Measurements from ENCODE around the gene PAN3.
A peak's percentile ranks its signal among the peaks of the same experiment; 100 is the strongest.
"Not testable (repeated sequence)": the region's sequence is repeated elsewhere in the genome, so short reads cannot be mapped to it uniquely, and the experiment has no call there.

PAN3 gene

GRCh38 chr13:28138012-28138755 lies at the start of gene PAN3:
Gene PAN3 (plus strand): TSS chr13:28138545. CDS start chr13:28138658, 113 bp downstream.
- DNase-seq (ENCODE audit: low read depth, low spot score), result no peak
- Histone ChIP-seq H3K4me3 (ENCODE audit: low read length) (peak within 1 kb of the TSS; percentile 73), H3K4me1 (ENCODE audit: control insufficient read depth, insufficient read depth, low read length) (no peaks in the 10 kb centered on the region), H3K27ac (ENCODE audit: low read length) (no peak within 1 kb of the TSS), H3K9me3 (ENCODE audit: control insufficient read depth, insufficient read depth, low read length) (no peaks in the 10 kb centered on the region), H3K27me3 (ENCODE audit: control insufficient read depth, insufficient read depth, low read length) (no peaks in the 10 kb centered on the region), H3K36me3 (ENCODE audit: control insufficient read depth, insufficient read depth, low read length) (no peaks in the 10 kb centered on the region)
- WGBS (ENCODE audit: insufficient coverage, insufficient read length), result no CpG with 5 or more reads among the region's 84 CpGs

GRCh38 chr13:28089065-28089464 lies 49.3 kb upstream of the PAN3 start:
- Histone ChIP-seq H3K4me1 (ENCODE audit: control insufficient read depth, insufficient read depth, low read length) (no peaks in the 10 kb centered on the region), H3K4me3 (ENCODE audit: low read length) (no peak overlapping the region), H3K27ac (ENCODE audit: low read length) (no peak overlapping the region), H3K36me3 (ENCODE audit: control insufficient read depth, insufficient read depth, low read length) (no peaks in the 10 kb centered on the region), H3K9me3 (ENCODE audit: control insufficient read depth, insufficient read depth, low read length) (no peaks in the 10 kb centered on the region), H3K27me3 (ENCODE audit: control insufficient read depth, insufficient read depth, low read length) (no peaks in the 10 kb centered on the region)
- WGBS (ENCODE audit: insufficient coverage, insufficient read length), result no CpG with 5 or more reads among the region's 1 CpG
- DNase-seq (ENCODE audit: low read depth, low spot score), result no peak

DNA sequence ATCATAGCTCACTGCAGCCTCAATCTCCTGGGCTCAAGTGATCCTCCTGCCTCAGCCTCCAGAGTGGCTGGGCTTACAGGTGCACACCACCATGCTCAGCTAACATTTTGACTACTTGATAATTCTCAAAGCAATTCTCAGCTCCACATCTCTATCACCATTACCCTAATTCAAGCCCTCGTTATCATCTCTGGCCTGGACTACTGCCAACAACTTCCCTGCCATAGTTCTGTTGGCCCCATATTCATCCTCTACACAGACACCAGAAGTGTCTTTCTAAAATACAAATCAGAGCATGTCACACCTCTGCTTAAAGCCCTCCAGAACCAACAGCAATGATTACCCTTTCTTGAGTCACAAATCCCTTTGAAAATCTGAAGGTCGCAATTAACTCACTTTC lies 45.9 kb upstream of the PAN3 start:
- no CpG with 5 or more reads among the region's 2 CpGs for WGBS (ENCODE audit: insufficient coverage, insufficient read length)
- no peaks in the 10 kb centered on the region for H3K4me1 ChIP-seq (ENCODE audit: control insufficient read depth, insufficient read depth, low read length)
- no peak overlapping the region for H3K27ac ChIP-seq (ENCODE audit: low read length)
- H3K27me3 ChIP-seq (ENCODE audit: control insufficient read depth, insufficient read depth, low read length), result no peaks in the 10 kb centered on the region
- no peak overlapping the region for H3K4me3 ChIP-seq (ENCODE audit: low read length)
- H3K9me3 ChIP-seq (ENCODE audit: control insufficient read depth, insufficient read depth, low read length), result no peaks in the 10 kb centered on the region
- DNase-seq (ENCODE audit: low read depth, low spot score), result no peak
- no peaks in the 10 kb centered on the region for H3K36me3 ChIP-seq (ENCODE audit: control insufficient read depth, insufficient read depth, low read length)

GRCh38 chr13:28093881-28094280 lies 44.5 kb upstream of the PAN3 start:
- Histone ChIP-seq H3K4me3 (ENCODE audit: low read length) (no peak overlapping the region), H3K27me3 (ENCODE audit: control insufficient read depth, insufficient read depth, low read length) (peaks cover 2% of the 10 kb centered on the region; the same call in 1 of the 2 replicates), H3K36me3 (ENCODE audit: control insufficient read depth, insufficient read depth, low read length) (no peaks in the 10 kb centered on the region), H3K9me3 (ENCODE audit: control insufficient read depth, insufficient read depth, low read length) (no peaks in the 10 kb centered on the region), H3K27ac (ENCODE audit: low read length) (no peak overlapping the region), H3K4me1 (ENCODE audit: control insufficient read depth, insufficient read depth, low read length) (no peaks in the 10 kb centered on the region)
- WGBS (ENCODE audit: insufficient coverage, insufficient read length), result no CpG with 5 or more reads among the region's 5 CpGs
- DNase-seq (ENCODE audit: low read depth, low spot score), result no peak

DNA sequence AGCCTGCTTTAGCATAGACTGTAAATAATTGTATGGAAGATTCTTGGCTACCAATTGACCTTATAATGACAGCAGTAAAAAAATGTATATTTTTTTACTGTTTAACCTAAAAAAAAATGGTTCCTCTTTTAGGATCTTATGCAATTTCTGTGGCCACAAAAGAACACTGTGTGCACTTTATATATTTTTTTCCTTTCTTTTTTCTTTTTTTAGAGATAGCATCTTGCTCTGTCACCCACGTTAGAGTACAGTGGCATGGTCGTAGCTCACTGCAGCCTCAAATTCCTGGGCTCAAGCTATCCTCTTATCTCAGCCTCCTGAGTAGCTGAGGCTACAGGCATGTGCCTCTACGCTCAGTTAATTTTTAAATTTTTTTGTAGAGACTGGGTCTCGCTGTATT lies 44.0 kb upstream of the PAN3 start:
- no peaks in the 10 kb centered on the region for H3K36me3 ChIP-seq (ENCODE audit: control insufficient read depth, insufficient read depth, low read length)
- no peaks in the 10 kb centered on the region for H3K4me1 ChIP-seq (ENCODE audit: control insufficient read depth, insufficient read depth, low read length)
- no peak overlapping the region for H3K4me3 ChIP-seq (ENCODE audit: low read length)
- WGBS (ENCODE audit: insufficient coverage, insufficient read length), result no CpG with 5 or more reads among the region's 4 CpGs
- H3K27me3 ChIP-seq (ENCODE audit: control insufficient read depth, insufficient read depth, low read length), result peaks cover 3% of the 10 kb centered on the region
- no peak for DNase-seq (ENCODE audit: low read depth, low spot score)
- no peak overlapping the region for H3K27ac ChIP-seq (ENCODE audit: low read length)
- H3K9me3 ChIP-seq (ENCODE audit: control insufficient read depth, insufficient read depth, low read length), result no peaks in the 10 kb centered on the region

GRCh38 chr13:28097503-28097902 lies 40.8 kb upstream of the PAN3 start:
- no peak overlapping the region for H3K27ac ChIP-seq (ENCODE audit: low read length)
- WGBS (ENCODE audit: insufficient coverage, insufficient read length), result no CpG with 5 or more reads among the region's 3 CpGs
- no peaks in the 10 kb centered on the region for H3K36me3 ChIP-seq (ENCODE audit: control insufficient read depth, insufficient read depth, low read length)
- no peaks in the 10 kb centered on the region for H3K4me1 ChIP-seq (ENCODE audit: control insufficient read depth, insufficient read depth, low read length)
- no peak for DNase-seq (ENCODE audit: low read depth, low spot score)
- H3K27me3 ChIP-seq (ENCODE audit: control insufficient read depth, insufficient read depth, low read length), result peaks cover 10% of the 10 kb centered on the region
- H3K4me3 ChIP-seq (ENCODE audit: low read length), result no peak overlapping the region
- H3K9me3 ChIP-seq (ENCODE audit: control insufficient read depth, insufficient read depth, low read length), result no peaks in the 10 kb centered on the region

- no peak for DNase-seq (ENCODE audit: low read depth, low spot score)
- H3K9me3 ChIP-seq (ENCODE audit: control insufficient read depth, insufficient read depth, low read length), result no peaks in the 10 kb centered on the region
- no CpG with 5 or more reads among the region's 35 CpGs for WGBS (ENCODE audit: insufficient coverage, insufficient read length)
- no peak overlapping the region for H3K27ac ChIP-seq (ENCODE audit: low read length)
- H3K4me3 ChIP-seq (ENCODE audit: low read length), result peak overlapping the region; percentile 43; the same call in 1 of the 2 replicates
- H3K36me3 ChIP-seq (ENCODE audit: control insufficient read depth, insufficient read depth, low read length), result no peaks in the 10 kb centered on the region
- H3K4me1 ChIP-seq (ENCODE audit: control insufficient read depth, insufficient read depth, low read length), result no peaks in the 10 kb centered on the region
- H3K27me3 ChIP-seq (ENCODE audit: control insufficient read depth, insufficient read depth, low read length), result peaks cover 10% of the 10 kb centered on the region
Observed at GRCh38 chr13:28099396-28100149, 38.8 kb upstream of the PAN3 start.

DNA sequence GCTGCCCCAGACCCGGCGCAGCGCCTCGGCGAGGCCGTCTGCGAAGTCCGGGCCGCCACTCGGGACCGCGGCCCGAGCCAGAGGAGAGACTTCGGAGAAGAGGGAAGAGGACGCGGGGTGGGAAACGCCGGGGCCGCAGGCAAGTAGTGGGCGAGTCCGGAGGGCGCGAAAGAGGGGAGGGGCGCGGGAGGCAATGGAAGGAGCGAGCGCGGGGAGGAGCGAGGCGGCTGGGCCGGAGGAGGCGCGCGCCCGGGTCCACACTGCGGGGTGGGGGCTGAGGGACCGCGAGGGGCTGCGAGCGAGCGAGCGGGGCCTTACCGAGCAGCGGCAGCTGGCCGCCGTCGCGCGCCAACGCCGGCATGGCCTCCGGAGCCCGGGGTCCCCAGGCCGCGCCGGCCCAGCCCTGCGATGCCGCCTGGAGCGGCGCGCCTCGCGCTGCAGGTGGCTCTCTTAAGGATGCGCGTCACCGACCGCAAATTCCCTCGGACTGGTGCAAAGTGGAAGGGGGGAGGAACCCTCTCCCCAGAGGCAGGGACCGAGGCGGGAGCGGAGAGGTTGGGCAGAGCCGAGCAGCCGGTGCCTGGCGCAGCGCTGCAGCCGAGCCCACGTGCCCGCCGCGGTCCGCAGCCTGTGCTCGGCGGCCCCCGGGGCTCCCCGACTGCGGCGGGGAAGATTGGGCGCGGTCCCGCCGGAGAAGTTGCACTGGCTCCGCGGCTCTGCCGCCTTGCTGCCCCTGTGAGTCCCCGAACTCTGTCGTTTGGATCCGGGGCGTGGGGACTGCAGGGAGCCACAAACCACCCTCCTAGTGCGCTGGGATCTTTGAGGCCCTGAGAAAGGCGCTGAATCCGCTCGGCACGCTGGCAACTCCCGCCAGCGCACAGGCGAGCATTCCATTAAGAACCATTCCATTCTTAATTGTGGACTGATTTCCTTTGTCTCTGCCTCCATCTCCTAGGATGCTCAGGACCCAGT lies 37.9 kb upstream of the PAN3 start, which contains the start of gene FLT3:
Gene FLT3 (minus strand): TSS at position 427 of the 972 bp plus-strand sequence. CDS start 66 bp downstream, at position 361.
- Histone ChIP-seq H3K27me3 (ENCODE audit: control insufficient read depth, insufficient read depth, low read length) (peaks cover 10% of the 10 kb centered on the region), H3K27ac (ENCODE audit: low read length) (no peak within 1 kb of the TSS), H3K9me3 (ENCODE audit: control insufficient read depth, insufficient read depth, low read length) (no peaks in the 10 kb centered on the region), H3K4me1 (ENCODE audit: control insufficient read depth, insufficient read depth, low read length) (no peaks in the 10 kb centered on the region), H3K36me3 (ENCODE audit: control insufficient read depth, insufficient read depth, low read length) (no peaks in the 10 kb centered on the region), H3K4me3 (ENCODE audit: low read length) (peak within 1 kb of the TSS; percentile 43; the same call in 1 of the 2 replicates)
- WGBS (ENCODE audit: insufficient coverage, insufficient read length), result no CpG with 5 or more reads among the region's 106 CpGs
- DNase-seq (ENCODE audit: low read depth, low spot score), result no peak

- H3K36me3 ChIP-seq (ENCODE audit: control insufficient read depth, insufficient read depth, low read length); H3K4me1 ChIP-seq (ENCODE audit: control insufficient read depth, insufficient read depth, low read length); H3K4me3 ChIP-seq (ENCODE audit: low read length); H3K27me3 ChIP-seq (ENCODE audit: control insufficient read depth, insufficient read depth, low read length); DNase-seq (ENCODE audit: low read depth, low spot score); H3K9me3 ChIP-seq (ENCODE audit: control insufficient read depth, insufficient read depth, low read length); H3K27ac ChIP-seq (ENCODE audit: low read length): not testable (repeated sequence)
- WGBS (ENCODE audit: insufficient coverage, insufficient read length), result no CpG with 5 or more reads among the region's 4 CpGs
Observed at GRCh38 chr13:28101886-28102285, 36.5 kb upstream of the PAN3 start.

DNA sequence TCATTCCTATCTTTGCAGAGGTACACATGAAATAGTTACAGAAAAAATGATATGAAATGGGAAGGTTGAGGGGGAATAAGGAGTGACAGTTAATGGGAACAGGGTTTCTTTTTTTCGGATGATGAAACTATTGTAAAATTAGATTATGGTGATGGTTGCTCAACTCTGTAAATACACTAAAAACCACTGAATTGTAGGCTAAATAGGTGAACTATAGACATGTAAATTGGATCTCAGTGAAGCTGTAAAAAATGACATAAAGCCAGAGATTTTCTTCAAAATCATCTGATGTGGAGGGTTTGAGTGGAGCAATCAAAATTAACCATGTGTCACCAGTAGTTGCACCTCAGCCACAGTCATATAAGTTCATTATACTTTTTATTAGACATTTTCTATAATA lies 31.4 kb upstream of the PAN3 start:
- DNase-seq (ENCODE audit: low read depth, low spot score), result no peak
- Histone ChIP-seq H3K9me3 (ENCODE audit: control insufficient read depth, insufficient read depth, low read length) (no peaks in the 10 kb centered on the region), H3K27ac (ENCODE audit: low read length) (no peak overlapping the region), H3K27me3 (ENCODE audit: control insufficient read depth, insufficient read depth, low read length) (no peaks in the 10 kb centered on the region), H3K36me3 (ENCODE audit: control insufficient read depth, insufficient read depth, low read length) (no peaks in the 10 kb centered on the region), H3K4me1 (ENCODE audit: control insufficient read depth, insufficient read depth, low read length) (no peaks in the 10 kb centered on the region), H3K4me3 (ENCODE audit: low read length) (no peak overlapping the region)
- 100% methylated on average over 1 of the region's 1 CpG for WGBS (ENCODE audit: insufficient coverage, insufficient read length)
